ENCODE measurements around the gene MBNL2. TPM values are rescaled to one million over a fixed set of nuclear protein-coding genes. Genes with fewer than 3 reads are reported as not detected.

MBNL2 gene
- total RNA-seq, 4 donors from 2014 or later: 50.7 to 115 (median 72.0) TPM

DNA sequence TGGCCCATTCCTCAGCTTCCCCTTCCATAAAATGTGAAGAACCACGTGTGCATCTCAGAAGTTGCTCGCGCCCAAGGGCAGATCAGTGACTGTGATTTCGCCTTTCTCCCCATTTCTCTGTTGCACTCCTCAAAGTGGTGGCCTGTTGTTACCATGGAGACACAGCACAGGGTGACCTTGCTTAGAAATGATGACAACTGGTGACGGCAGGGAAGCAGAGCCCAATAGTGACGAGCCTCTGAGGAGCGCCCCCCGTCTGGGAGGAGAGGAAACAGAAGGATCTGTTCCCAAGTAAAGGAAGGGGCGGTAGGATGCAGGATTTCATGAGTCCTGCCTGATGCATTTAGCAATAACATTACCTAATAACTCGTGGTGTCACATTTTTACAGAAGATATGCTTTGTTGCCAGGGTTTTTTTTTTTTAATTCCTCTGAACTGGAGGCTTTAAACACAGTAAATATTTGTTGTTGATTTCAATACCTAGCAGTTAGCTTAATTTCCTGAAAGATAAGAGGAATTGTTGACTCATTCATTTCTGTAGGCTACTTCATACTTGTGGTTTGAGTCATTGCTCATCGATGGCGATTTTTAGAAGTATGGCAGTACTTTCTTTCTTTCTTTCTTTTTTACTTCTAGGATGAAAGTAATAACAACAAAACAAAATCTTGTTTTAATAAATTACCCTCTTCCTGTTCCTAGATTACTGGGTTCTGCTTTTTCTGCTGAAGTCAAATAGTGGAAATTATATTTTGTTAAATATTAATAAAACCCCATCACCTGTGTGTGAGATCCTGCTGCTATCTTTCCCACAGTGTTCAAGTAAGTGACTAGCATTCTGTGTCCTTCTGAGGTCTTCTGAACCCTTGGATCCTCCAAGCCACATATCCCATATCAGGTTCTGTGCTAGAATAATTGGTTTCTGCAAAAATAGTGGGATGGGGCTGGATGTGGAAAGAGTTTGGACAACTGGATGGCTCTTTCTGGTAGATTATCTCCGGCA, 36.0 kb downstream of the MBNL2 start:
- H3K4me3 ChIP-seq: no peak overlapping the region
- TF ChIP-seq, protein P1, sequence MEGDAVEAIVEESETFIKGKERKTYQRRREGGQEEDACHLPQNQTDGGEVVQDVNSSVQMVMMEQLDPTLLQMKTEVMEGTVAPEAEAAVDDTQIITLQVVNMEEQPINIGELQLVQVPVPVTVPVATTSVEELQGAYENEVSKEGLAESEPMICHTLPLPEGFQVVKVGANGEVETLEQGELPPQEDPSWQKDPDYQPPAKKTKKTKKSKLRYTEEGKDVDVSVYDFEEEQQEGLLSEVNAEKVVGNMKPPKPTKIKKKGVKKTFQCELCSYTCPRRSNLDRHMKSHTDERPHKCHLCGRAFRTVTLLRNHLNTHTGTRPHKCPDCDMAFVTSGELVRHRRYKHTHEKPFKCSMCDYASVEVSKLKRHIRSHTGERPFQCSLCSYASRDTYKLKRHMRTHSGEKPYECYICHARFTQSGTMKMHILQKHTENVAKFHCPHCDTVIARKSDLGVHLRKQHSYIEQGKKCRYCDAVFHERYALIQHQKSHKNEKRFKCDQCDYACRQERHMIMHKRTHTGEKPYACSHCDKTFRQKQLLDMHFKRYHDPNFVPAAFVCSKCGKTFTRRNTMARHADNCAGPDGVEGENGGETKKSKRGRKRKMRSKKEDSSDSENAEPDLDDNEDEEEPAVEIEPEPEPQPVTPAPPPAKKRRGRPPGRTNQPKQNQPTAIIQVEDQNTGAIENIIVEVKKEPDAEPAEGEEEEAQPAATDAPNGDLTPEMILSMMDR (IDR thresholded peaks at IDR 0.05): peak in 1 of 4 experiments; percentile 7
- no peak for TF ChIP-seq POLR2A (IDR thresholded peaks at IDR 0.05)
- H3K27me3 ChIP-seq: no peaks in the 10 kb centered on the region
- peak; percentile 75 to 77 for DNase-seq
- intact Hi-C loops (cut with DNase I; ENCODE audit: low total_unique reads): no loop called here
- peaks cover 20 to 22% of the 10 kb centered on the region in 2 donors for H3K4me1 ChIP-seq
- no peaks in the 10 kb centered on the region for H3K9me3 ChIP-seq
- H3K27ac ChIP-seq: peak overlapping the region; percentile 63 to 71
- H3K36me3 ChIP-seq: no peaks in the 10 kb centered on the region

GRCh38 chr13:97258801-97259200, 36.7 kb downstream of the MBNL2 start:
- Histone ChIP-seq H3K27ac (peak overlapping the region; percentile 63 to 71), H3K4me3 (no peak overlapping the region), H3K4me1 (peaks cover 20 to 22% of the 10 kb centered on the region in 2 donors), H3K9me3 (no peaks in the 10 kb centered on the region), H3K27me3 (no peaks in the 10 kb centered on the region), H3K36me3 (no peaks in the 10 kb centered on the region)
- intact Hi-C loops (cut with DNase I; ENCODE audit: low total_unique reads): no loop called here
- TF ChIP-seq, protein P1 (IDR thresholded peaks at IDR 0.05): no peak
- TF ChIP-seq POLR2A (IDR thresholded peaks at IDR 0.05): no peak
- no peak for DNase-seq

DNA sequence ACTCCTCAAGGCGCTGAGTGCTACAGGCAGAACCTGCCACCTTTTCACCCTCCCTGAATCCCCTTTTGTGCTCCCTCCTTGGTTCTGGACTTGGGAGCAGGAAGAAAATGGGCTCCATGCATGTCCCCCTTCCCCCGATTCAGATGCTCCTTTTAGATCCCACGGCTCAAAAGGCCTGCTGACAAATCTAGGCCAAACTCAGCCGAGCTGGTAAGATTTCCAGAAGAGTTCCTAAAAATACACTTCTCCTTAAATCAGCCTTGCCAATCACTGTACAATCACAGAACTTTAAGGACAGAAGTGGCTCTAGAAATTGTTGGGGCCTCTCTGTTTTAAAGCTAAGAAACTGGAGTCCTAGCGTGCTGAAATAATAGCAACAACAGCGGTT, 37.3 kb downstream of the MBNL2 start:
- Histone ChIP-seq H3K4me3 (no peak overlapping the region), H3K27me3 (no peaks in the 10 kb centered on the region), H3K9me3 (no peaks in the 10 kb centered on the region), H3K27ac (peak overlapping the region; percentile 63 to 71), H3K36me3 (no peaks in the 10 kb centered on the region), H3K4me1 (peaks cover 20 to 22% of the 10 kb centered on the region in 2 donors)
- intact Hi-C loops (cut with DNase I; ENCODE audit: low total_unique reads): no loop called here
- no peak for DNase-seq
- TF ChIP-seq POLR2A (IDR thresholded peaks at IDR 0.05): no peak
- TF ChIP-seq, protein P1 (IDR thresholded peaks at IDR 0.05): no peak

- DNase-seq: no peak
- H3K9me3 ChIP-seq: no peaks in the 10 kb centered on the region
- H3K4me3 ChIP-seq: no peak overlapping the region
- peak overlapping the region; percentile 25 to 71 for H3K27ac ChIP-seq
- intact Hi-C loops (cut with DNase I; ENCODE audit: low total_unique reads): no loop called here
- H3K27me3 ChIP-seq: no peaks in the 10 kb centered on the region
- peaks cover 16 to 20% of the 10 kb centered on the region in 2 donors for H3K4me1 ChIP-seq
- no peak for TF ChIP-seq POLR2A (IDR thresholded peaks at IDR 0.05)
- TF ChIP-seq, protein P1 (IDR thresholded peaks at IDR 0.05): no peak
- no peaks in the 10 kb centered on the region for H3K36me3 ChIP-seq
These were observed 37.9 kb downstream of the MBNL2 start for GRCh38 chr13:97259798-97260714.

Data from uterus (tissue), 4 donors.